ENCODE results near the gene MYCL.
"Not testable (repeated sequence)": the region's sequence is repeated elsewhere in the genome, so short reads cannot be mapped to it uniquely, and the experiment has no call there.

MYCL gene

DNA sequence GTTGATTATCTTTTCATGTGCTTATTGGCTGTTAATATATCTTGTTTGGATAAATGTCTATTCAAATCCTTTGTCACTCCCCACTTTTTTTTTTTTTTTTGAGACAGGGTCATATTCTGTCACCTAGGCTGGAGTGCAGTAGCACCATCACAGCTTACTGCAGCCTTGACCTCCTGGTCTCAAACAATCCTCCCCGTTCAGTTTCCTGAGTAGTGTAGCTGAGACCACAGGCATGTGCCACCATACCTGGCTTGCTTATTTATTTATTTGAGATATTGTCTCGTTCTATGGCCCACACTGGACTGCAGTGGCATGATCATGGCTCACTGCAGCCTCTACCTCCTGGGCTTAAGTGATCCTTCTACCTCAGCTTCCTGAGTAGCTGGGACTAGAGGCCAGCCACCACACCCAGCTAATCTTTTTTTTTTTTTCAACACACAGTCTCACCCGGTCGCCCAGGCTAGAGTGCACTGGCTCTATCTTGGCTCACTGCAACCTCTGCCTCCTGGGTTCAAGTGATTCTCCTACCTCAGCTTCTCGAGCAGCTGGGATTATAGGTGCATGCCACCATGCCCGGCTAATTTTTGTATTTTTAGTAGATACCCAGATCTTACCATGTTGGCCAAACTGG, 13.9 kb upstream of the MYCL start:
- DNase-seq, result no peak

GRCh38 chr1:39913136-39913535, 11.4 kb upstream of the MYCL start:
- DNase-seq, result not testable (repeated sequence)

GRCh38 chr1:39910263-39910662, 8.5 kb upstream of the MYCL start:
- DNase-seq, result no peak

DNA sequence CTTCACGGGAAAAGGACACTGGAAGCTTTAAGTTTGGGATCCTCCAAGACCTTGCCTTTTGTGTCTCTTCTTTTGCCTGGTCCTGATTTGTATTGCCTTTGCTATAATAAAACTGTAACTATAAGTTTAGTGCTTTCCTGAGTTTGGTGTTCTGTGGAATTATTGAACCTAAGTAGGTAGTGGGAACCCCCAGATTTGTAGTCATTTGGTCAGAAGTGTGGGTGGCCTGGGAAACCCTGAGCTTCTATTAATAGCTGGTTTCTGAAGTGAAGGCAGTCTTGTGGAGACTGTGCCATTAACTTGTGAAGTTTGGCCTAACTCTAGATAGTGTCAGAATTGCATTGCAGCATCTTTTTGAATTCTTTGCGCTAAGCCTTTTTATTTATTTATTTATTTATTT, 6.8 kb upstream of the MYCL start:
- DNase-seq, result no peak

DNA sequence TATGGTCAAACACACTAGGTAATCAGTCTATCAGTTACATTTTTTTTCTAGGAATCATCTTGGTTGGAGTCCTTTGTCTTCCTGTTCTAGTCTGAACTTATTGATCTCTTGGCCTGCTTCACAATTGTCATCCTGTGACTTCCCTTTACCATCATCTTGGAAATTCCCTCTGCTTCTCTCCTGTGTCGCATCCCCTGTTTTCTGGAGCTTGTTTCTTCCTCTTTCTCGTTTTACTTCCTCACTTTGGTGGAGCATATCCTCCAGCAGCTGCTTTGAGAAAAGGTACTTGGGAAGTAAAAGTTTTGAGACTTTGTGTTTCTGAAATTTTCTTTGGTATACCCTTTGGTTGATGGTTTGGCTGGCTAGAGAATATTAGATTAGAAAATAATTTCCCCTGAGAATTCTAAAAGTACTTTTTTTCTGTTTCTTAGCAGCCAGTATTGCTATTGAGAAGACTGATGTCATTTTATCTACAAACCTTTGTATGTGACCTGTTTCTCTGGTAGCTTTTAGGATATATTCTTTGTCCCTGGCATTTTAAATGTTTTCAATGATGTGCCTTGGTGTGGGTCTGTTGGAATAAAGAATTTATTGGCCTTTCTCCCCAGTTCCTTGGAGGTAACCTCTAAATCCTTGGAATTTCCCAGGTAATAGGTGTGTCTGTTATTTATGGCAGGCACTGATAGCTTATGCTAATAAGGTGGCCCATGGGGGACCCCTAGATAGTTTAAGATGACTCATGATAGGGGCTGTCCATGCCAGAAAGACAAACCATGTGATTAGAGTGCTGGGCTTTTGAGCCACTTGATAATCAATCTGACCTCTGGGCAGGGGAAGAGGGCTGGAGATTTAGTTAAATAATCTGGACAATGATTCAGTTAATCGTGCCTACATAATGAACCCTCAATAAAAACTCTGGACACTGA, 6.1 kb upstream of the MYCL start:
- DNase-seq, result no peak

- DNase-seq, result no peak
Measured at GRCh38 chr1:39905172-39905571, 3.5 kb upstream of the MYCL start.

- no peak for DNase-seq
Measured at GRCh38 chr1:39902460-39902807, 717 bp upstream of the MYCL start.

GRCh38 chr1:39901464-39901713, 328 bp downstream of the MYCL start:
- no peak for DNase-seq

DNA sequence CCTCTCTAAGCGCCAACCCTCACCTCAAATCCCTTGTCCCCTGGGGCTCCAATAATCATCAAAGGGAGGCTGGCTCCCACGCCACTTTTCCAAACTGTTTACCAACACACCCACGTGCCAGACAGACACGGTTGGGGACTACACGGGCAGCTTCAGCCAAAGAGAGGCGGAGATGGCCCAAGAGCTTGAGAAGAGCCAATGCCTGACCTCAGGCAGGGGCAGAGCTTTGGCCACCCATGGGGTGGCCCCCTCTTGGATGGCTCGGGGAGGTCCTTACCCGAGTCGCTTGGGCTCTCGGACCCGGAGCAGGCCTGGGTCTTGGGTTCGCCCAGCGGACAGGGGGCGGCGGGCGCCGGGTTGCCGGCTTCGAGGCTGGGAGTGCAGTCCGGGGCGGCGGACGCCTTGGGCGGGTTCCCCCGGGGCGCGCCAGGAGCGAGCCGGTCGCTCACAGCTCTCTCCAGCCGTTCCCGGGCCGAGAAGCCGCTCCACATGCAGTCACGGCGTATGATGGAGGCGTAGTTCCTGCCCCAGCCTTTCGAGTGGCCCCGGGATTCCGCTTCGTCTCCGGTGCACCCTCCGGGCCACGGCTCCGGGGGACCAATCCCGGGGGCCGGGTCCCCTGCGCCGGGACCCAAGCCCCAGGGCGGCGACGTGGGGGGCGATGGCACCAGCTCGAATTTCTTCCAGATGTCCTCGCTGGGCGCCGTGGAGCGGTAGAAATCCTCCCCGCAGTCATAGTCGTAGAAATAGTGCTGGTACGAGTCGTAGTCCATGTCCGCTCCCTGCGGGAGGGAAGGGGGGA, 854 bp downstream of the MYCL start:
- no peak for DNase-seq

DNA sequence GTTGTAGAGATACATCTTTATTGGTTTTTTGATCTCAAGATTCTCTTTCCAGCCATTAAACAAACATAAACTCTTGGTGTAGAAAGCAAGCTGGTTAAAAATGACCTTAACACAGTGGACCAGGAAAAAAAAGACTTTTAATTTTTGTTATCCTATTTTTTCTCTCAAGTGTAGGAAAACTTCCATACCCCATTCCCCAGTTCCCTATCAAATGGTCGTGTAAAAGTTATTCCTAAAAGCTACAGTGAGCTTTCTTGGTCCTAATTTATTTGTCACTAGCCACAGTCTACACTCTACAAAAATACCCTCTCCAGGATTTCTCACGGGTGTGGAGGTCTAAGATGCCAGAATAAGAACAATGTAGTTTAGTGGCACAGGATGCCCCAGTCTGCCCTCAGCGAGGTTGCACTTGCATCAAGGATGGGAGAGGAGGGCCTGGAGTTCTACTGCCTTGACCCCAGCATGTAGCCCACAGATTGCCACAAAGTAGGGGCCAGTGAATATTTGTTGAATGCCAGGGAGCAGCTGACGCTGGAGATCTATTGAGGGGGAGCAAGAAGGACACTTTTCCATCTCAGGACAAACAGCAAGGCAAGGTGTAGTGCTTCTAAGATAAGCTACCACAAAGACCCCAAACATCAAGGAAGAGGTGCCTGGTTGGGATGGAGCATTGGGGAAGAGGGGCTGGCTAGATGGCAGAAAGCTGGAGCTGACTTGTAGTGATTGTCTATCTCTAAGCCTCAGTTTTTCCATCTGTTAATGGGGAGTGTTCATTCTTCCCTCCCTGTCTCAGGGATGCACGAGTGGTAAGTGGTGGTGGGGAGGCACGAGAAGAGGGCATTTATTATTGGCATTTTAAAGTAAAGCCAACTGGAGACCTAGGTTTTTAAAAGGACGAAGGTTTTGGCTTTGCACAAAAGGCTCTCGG, 1.8 kb downstream of the MYCL start:
- DNase-seq, result no peak

DNA sequence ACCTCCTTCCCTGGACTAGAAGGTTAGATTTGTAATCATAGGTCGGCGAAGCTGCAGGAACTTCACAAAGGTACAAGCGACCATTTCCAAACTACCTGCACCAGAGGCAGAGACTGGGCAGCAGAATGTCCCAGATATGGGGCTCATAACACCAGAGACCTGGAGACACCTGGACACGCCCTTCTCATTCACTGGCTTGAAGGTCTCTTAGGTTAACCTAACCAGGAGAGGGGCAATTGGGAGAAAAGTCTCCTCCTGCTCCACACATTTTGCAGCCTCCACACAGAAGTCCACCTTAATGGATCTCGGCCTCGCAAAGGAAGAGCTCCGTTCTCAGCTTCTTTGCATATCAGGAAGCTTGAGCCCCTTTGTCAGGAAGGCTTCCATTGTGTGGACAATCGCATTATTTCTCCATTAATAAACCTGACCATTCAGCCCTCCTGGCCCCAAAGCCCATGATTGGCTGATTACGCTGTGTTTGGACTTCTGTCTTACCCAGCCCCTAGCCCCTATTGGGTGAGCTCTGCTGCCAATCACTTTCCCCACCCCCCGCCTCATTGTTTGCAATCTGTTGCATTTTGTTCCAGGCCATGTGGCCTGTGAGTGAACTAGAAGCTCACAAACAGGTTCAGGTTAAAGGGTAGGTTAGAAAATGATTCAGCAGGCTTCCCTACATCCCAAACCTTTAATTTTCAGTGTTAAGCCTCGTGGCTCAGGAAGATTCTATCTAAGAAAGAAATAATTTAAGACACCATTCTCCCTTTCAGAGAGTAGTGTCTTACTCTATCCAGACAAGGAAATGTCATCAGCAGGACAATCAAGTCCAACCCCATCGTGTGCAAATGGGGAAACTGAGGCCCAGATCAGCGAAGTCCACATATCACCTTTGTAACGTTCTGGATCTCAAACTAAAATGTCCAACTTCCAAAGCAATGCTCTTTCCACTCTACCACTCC, 2.8 kb downstream of the MYCL start:
- no peak for DNase-seq

DNA sequence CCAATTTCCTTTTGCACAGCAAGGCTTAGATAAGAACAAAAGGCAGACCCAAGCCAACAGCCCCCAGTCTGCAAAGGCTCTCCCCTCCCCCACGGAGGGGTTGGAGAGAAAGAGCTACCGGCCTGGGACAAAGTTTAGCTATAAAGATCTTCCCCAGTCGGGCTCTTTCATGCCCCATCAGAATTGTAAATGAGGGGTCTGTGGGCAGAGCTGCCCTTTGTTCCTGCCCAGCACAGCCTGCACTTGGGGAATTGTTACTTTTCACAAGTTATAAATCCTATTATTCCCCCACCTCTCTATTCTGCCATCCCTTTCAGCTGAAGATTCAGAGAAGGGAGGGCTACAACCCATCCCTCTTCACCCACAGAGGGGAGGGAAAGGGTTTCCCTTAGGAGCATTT, 3.5 kb downstream of the MYCL start:
- no peak for DNase-seq

DNA sequence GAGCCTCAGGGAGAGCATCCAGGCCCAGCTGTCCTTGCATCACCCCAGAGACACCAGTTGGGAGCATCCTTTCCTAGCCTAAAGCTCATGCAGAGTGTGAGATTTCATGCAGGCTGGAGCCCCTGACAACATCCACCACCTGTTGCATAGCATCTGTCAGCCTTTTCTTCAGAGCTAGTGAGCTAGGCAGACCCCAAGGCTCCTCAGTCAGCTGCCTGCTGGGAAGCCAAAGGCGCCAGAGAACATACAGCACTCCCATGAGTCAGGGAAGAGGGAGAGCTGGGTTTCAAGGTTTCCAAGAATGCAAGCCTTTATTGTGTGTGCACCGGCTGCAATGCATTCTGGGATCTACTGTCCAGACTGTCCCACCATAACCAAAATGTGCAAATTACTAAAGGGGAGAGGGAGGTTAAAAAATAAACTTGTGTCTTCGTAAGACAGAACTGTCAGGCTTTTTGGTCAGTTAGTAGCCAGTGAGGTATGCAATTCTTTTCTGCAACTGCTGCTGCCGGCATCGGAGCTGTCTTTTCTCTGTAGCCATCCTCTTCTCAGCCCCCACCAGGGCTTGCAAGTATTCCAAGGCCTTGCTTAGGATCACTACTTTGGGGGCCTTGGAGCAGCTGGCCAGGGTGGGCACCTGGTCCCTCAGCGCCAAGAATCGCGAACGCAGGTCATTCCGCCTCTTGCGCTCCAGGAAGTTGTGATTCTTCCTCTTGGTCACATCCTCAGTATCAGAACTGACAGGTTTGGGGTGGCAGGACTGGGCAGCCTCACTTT, 4.6 kb downstream of the MYCL start:
- DNase-seq, result no peak

- no peak for DNase-seq
Measured at GRCh38 chr1:39895731-39896480, 5.8 kb downstream of the MYCL start.

DNA sequence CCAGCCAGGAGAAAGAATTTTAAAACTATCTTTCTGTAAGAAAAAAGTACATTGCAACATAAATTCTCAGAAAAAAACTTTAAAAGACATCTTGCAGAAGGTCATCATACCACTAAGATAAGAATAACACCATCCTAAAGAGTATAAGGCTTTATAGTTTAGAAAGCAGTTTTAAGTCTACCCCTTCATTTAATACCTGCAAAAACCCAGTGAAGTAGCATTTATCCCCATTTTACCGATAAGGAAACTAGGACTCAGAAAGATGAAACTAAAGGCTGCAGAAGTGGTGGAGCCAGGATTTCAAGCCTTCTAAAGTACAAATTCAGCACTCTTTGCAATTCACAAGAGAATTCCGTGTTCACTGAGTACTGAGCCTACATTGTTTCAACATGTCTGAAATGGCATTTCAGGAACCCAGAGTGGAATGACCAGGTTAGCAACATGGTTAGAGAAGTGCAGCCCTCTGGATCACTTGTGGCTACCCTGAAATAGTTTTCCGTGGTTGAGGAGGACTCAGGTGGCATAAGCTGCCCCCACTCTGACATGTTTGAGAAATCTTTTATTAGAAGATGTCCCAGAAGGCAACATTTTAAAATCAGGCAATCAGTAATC, 6.7 kb downstream of the MYCL start:
- DNase-seq, result no peak

DNA sequence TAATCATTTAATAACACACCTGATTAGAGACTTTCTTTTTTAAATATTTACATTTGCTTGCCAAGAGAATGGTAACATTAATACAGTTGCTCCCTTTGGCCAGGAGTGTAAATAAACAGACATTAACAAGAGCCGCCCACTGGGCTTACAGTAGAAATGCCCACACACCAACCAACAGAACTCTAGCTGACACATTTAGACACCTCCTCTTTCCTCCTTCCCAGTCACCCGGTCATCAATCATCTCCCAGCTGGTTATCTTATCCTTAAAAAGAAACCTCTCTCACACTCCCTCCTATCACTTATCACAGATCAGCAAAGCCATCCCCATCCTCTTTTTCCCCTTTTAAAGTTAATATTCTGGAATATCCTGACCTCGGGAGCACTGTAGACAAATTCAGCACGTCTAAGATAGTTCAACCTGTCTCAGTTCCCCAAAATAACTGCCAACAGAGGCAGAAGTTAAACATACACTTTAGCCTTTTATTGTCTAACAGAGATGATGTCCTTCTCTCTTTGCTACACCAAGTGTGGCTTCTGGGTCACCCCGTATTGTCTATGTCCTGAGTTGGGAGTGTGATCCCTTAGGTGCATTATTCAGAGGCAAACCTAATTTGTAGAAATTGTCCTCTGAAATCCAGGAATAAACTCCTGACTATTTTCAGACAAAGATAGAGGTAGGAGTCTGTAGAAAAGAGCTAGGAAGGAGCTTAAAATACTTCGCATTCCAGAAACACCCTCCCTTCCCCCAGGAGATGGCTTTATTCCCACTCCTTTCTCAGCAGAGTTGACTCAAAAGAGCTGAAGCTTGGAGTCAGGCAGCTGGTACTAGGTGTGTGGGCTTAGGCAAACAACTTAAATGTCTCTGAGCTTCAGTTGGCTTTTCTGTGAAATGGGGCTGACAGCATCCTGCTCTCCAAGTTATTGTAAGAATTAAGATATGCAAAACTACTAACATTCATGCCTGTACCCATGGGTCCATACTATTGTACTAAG, 8.8 kb downstream of the MYCL start:
- no peak for DNase-seq

GRCh38 chr1:39890880-39891279, 10.8 kb downstream of the MYCL start:
- DNase-seq, result no peak

DNA sequence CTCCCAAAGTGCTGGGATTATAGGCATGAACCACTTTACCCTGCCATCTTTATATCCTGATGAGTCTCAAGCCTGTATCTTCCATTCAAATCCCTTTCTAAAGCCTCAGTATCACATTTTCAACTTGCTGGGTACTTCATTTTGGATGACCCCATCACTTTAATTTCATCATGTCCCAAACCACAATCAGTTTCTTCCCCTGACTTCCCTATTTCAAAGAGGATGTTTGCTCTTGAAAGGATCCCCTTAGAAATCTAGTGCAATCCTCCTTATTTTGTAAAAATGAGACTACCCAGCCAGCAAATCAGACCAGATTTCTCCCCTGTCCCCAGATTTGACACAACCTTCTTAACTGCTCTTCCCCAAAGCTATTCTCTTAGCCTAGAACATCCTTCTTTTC, 11.4 kb downstream of the MYCL start:
- no peak for DNase-seq
